Measurements from ENCODE around the gene FECH.
"Not testable (repeated sequence)": the region's sequence is repeated elsewhere in the genome, so short reads cannot be mapped to it uniquely, and the experiment has no call there.

FECH gene

GRCh38 chr18:57534511-57534909, 52.0 kb downstream of the FECH start:
- Histone ChIP-seq H3K4me3 (ENCODE audit: low read length in 2 of 2) (no peak overlapping the region), H3K27me3 (ENCODE audit: control insufficient read depth in 2 of 2, insufficient read depth in 2 of 2, low read length in 2 of 2) (no peaks in the 10 kb centered on the region), H3K9ac (ENCODE audit: low read depth in 1 of 2, low read length in 2 of 2) (no peak overlapping the region), H3K4me1 (ENCODE audit: control insufficient read depth in 2 of 2, insufficient read depth in 2 of 2, low read length in 2 of 2) (no peaks in the 10 kb centered on the region), H3K36me3 (ENCODE audit: control insufficient read depth in 2 of 2, insufficient read depth in 2 of 2, low read length in 2 of 2) (no peaks in the 10 kb centered on the region), H3K27ac (ENCODE audit: low read depth in 2 of 2, low read length in 2 of 2) (no peak overlapping the region), H3K9me3 (ENCODE audit: control insufficient read depth in 2 of 2, low read length in 2 of 2) (no peaks in the 10 kb centered on the region)

DNA sequence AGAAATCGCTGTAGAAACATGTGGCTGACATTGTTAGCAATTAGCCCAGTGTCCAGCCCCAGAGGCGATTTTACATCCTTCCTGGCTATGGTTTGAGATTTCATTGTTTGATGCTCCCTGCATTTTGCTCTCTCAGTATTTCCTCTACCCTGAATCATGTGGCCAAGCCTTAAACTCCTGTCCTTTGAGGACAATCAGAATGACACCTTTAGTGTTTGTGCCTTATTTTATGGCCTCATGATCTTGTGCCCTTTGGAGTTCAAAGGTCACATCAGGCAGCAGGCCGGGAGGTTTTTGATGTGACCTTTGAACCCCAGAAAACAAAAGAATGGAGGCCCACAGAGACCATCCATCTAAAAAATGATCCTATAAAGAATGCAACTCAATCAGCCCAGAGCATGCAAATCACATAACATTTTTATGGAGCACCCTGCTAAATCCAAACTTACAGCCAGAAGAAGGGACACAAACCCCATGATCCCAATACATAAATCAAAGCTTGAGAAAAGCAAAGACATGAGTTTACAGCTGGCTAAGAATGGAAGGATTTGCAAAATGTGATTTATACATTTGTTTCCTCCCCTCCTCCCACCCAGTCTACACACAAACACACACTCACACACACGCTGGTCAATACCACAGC, 52.5 kb downstream of the FECH start:
- no peaks in the 10 kb centered on the region for H3K9me3 ChIP-seq (ENCODE audit: control insufficient read depth in 2 of 2, low read length in 2 of 2)
- no peaks in the 10 kb centered on the region for H3K27me3 ChIP-seq (ENCODE audit: control insufficient read depth in 2 of 2, insufficient read depth in 2 of 2, low read length in 2 of 2)
- H3K36me3 ChIP-seq (ENCODE audit: control insufficient read depth in 2 of 2, insufficient read depth in 2 of 2, low read length in 2 of 2): no peaks in the 10 kb centered on the region
- no peak overlapping the region for H3K9ac ChIP-seq (ENCODE audit: low read depth in 1 of 2, low read length in 2 of 2)
- no peak overlapping the region for H3K27ac ChIP-seq (ENCODE audit: low read depth in 2 of 2, low read length in 2 of 2)
- no peaks in the 10 kb centered on the region for H3K4me1 ChIP-seq (ENCODE audit: control insufficient read depth in 2 of 2, insufficient read depth in 2 of 2, low read length in 2 of 2)
- H3K4me3 ChIP-seq (ENCODE audit: low read length in 2 of 2): no peak overlapping the region

- H3K9ac ChIP-seq (ENCODE audit: low read depth in 1 of 2, low read length in 2 of 2): no peak overlapping the region
- no peak overlapping the region for H3K27ac ChIP-seq (ENCODE audit: low read depth in 2 of 2, low read length in 2 of 2)
- H3K9me3 ChIP-seq (ENCODE audit: control insufficient read depth in 2 of 2, low read length in 2 of 2): no peaks in the 10 kb centered on the region
- H3K4me3 ChIP-seq (ENCODE audit: low read length in 2 of 2): no peak overlapping the region
- H3K36me3 ChIP-seq (ENCODE audit: control insufficient read depth in 2 of 2, insufficient read depth in 2 of 2, low read length in 2 of 2): no peaks in the 10 kb centered on the region
- H3K4me1 ChIP-seq (ENCODE audit: control insufficient read depth in 2 of 2, insufficient read depth in 2 of 2, low read length in 2 of 2): no peaks in the 10 kb centered on the region
- no peaks in the 10 kb centered on the region for H3K27me3 ChIP-seq (ENCODE audit: control insufficient read depth in 2 of 2, insufficient read depth in 2 of 2, low read length in 2 of 2)
Observed at GRCh38 chr18:57533006-57533867, 53.3 kb downstream of the FECH start.

GRCh38 chr18:57529151-57529550, 57.4 kb downstream of the FECH start:
- Histone ChIP-seq H3K36me3 (ENCODE audit: control insufficient read depth in 2 of 2, insufficient read depth in 2 of 2, low read length in 2 of 2) (no peaks in the 10 kb centered on the region), H3K9me3 (ENCODE audit: control insufficient read depth in 2 of 2, low read length in 2 of 2) (no peaks in the 10 kb centered on the region), H3K4me1 (ENCODE audit: control insufficient read depth in 2 of 2, insufficient read depth in 2 of 2, low read length in 2 of 2) (no peaks in the 10 kb centered on the region), H3K4me3 (ENCODE audit: low read length in 2 of 2) (no peak overlapping the region), H3K27me3 (ENCODE audit: control insufficient read depth in 2 of 2, insufficient read depth in 2 of 2, low read length in 2 of 2) (no peaks in the 10 kb centered on the region), H3K27ac (ENCODE audit: low read depth in 2 of 2, low read length in 2 of 2) (no peak overlapping the region), H3K9ac (ENCODE audit: low read depth in 1 of 2, low read length in 2 of 2) (no peak overlapping the region)

DNA sequence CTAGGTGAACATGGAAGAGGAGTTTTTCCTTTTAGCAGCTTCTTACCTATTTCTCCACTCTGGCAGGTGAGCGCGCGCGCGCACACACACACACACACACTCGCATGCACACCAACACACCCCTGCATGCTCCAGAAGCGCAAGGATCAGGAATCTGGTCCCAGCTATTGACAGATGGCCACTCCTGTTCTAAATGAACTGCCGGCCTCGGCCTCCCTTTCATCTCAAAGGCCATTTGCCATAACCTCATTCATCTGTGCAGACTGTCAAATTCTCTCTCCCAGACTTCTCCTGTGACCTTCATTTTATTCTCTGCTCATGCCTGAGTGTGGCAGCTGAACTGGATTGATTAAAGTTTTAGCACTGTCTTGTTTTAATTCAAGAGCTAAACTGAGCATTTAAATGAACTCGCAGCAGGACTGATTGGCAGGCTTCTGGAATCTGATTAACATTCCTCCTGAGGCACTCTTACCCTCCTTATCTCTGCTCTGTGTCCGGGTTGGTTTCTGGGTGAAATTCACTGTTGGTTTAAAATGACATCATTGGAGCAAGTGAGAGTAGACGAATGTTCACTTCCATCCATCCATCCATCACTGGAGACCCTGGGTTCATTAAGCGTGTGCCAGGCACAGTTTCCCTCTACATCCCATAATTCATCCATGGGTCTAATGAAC, 58.8 kb downstream of the FECH start:
- Histone ChIP-seq H3K27ac (ENCODE audit: low read depth in 2 of 2, low read length in 2 of 2) (no peak overlapping the region), H3K9ac (ENCODE audit: low read depth in 1 of 2, low read length in 2 of 2) (no peak overlapping the region), H3K9me3 (ENCODE audit: control insufficient read depth in 2 of 2, low read length in 2 of 2) (no peaks in the 10 kb centered on the region), H3K4me1 (ENCODE audit: control insufficient read depth in 2 of 2, insufficient read depth in 2 of 2, low read length in 2 of 2) (no peaks in the 10 kb centered on the region), H3K4me3 (ENCODE audit: low read length in 2 of 2) (no peak overlapping the region), H3K27me3 (ENCODE audit: control insufficient read depth in 2 of 2, insufficient read depth in 2 of 2, low read length in 2 of 2) (no peaks in the 10 kb centered on the region), H3K36me3 (ENCODE audit: control insufficient read depth in 2 of 2, insufficient read depth in 2 of 2, low read length in 2 of 2) (no peaks in the 10 kb centered on the region)

- Histone ChIP-seq H3K9me3 (ENCODE audit: control insufficient read depth in 2 of 2, low read length in 2 of 2) (no peaks in the 10 kb centered on the region), H3K4me1 (ENCODE audit: control insufficient read depth in 2 of 2, insufficient read depth in 2 of 2, low read length in 2 of 2) (no peaks in the 10 kb centered on the region), H3K36me3 (ENCODE audit: control insufficient read depth in 2 of 2, insufficient read depth in 2 of 2, low read length in 2 of 2) (no peaks in the 10 kb centered on the region), H3K9ac (ENCODE audit: low read depth in 1 of 2, low read length in 2 of 2) (no peak overlapping the region), H3K27ac (ENCODE audit: low read depth in 2 of 2, low read length in 2 of 2) (no peak overlapping the region), H3K4me3 (ENCODE audit: low read length in 2 of 2) (no peak overlapping the region), H3K27me3 (ENCODE audit: control insufficient read depth in 2 of 2, insufficient read depth in 2 of 2, low read length in 2 of 2) (no peaks in the 10 kb centered on the region)
Observed at GRCh38 chr18:57523171-57523956, 63.1 kb downstream of the FECH start.

- not testable (repeated sequence) for H3K27ac ChIP-seq (ENCODE audit: low read depth in 2 of 2, low read length in 2 of 2); H3K36me3 ChIP-seq (ENCODE audit: control insufficient read depth in 2 of 2, insufficient read depth in 2 of 2, low read length in 2 of 2); H3K9me3 ChIP-seq (ENCODE audit: control insufficient read depth in 2 of 2, low read length in 2 of 2); H3K9ac ChIP-seq (ENCODE audit: low read depth in 1 of 2, low read length in 2 of 2); H3K4me1 ChIP-seq (ENCODE audit: control insufficient read depth in 2 of 2, insufficient read depth in 2 of 2, low read length in 2 of 2); H3K27me3 ChIP-seq (ENCODE audit: control insufficient read depth in 2 of 2, insufficient read depth in 2 of 2, low read length in 2 of 2); H3K4me3 ChIP-seq (ENCODE audit: low read length in 2 of 2)
Observed at GRCh38 chr18:57522348-57522747, 64.2 kb downstream of the FECH start.

GRCh38 chr18:57519668-57520424, 66.7 kb downstream of the FECH start:
- no peak overlapping the region for H3K9ac ChIP-seq (ENCODE audit: low read depth in 1 of 2, low read length in 2 of 2)

DNA sequence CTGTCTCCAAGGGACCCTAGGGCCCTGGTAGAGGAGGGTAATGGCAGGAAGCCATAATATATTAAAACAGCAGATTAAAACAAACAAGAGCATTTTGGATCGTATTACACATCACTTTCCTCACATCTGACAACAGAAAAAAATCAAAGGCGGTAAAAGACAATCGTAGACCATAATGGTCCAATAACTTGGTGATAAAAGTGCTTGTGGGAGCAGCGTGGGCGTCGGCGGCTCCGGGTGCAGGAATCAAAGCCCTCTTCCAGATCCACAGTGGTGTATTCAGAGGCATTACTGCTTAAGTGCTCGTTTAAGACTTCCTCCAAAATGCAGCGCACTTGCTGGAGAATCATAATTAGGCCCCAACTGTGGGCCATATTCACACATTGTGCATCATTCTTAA, 68.0 kb downstream of the FECH start:
- no peaks in the 10 kb centered on the region for H3K9me3 ChIP-seq (ENCODE audit: control insufficient read depth in 2 of 2, low read length in 2 of 2)
- no peaks in the 10 kb centered on the region for H3K4me1 ChIP-seq (ENCODE audit: control insufficient read depth in 2 of 2, insufficient read depth in 2 of 2, low read length in 2 of 2)
- no peak overlapping the region for H3K9ac ChIP-seq (ENCODE audit: low read depth in 1 of 2, low read length in 2 of 2)
- no peaks in the 10 kb centered on the region for H3K27me3 ChIP-seq (ENCODE audit: control insufficient read depth in 2 of 2, insufficient read depth in 2 of 2, low read length in 2 of 2)
- no peaks in the 10 kb centered on the region for H3K36me3 ChIP-seq (ENCODE audit: control insufficient read depth in 2 of 2, insufficient read depth in 2 of 2, low read length in 2 of 2)
- H3K27ac ChIP-seq (ENCODE audit: low read depth in 2 of 2, low read length in 2 of 2): no peak overlapping the region
- no peak overlapping the region for H3K4me3 ChIP-seq (ENCODE audit: low read length in 2 of 2)

More at GRCh38 chr18:57519668-57520424, 66.7 kb downstream of the FECH start:
- Histone ChIP-seq H3K27me3 (ENCODE audit: control insufficient read depth in 2 of 2, insufficient read depth in 2 of 2, low read length in 2 of 2) (no peaks in the 10 kb centered on the region), H3K4me1 (ENCODE audit: control insufficient read depth in 2 of 2, insufficient read depth in 2 of 2, low read length in 2 of 2) (no peaks in the 10 kb centered on the region), H3K4me3 (ENCODE audit: low read length in 2 of 2) (no peak overlapping the region), H3K36me3 (ENCODE audit: control insufficient read depth in 2 of 2, insufficient read depth in 2 of 2, low read length in 2 of 2) (no peaks in the 10 kb centered on the region), H3K27ac (ENCODE audit: low read depth in 2 of 2, low read length in 2 of 2) (no peak overlapping the region), H3K9me3 (ENCODE audit: control insufficient read depth in 2 of 2, low read length in 2 of 2) (no peaks in the 10 kb centered on the region)

All from mucosa of rectum (tissue), 2 donors.